ENCODE data around the gene ZFAND3. TPM values are rescaled to one million over a fixed set of nuclear protein-coding genes. Genes with fewer than 3 reads are reported as not detected.

The ZFAND3 gene
- total RNA-seq, 1 donor from 2014 or later, result 31.2 TPM

- Histone ChIP-seq H3K27ac (no peak overlapping the region), H3K4me3 (no peak overlapping the region), H3K9me3 (no peaks in the 10 kb centered on the region), H3K27me3 (no peaks in the 10 kb centered on the region), H3K4me1 (peaks cover 23% of the 10 kb centered on the region), H3K36me3 (no peaks in the 10 kb centered on the region)
- TF ChIP-seq CTCF (IDR thresholded peaks at IDR 0.05), result no peak
- no peak for TF ChIP-seq POLR2A (IDR thresholded peaks at IDR 0.05)
- no peak for TF ChIP-seq POLR2AphosphoS5 (IDR thresholded peaks at IDR 0.05; ENCODE audit: insufficient read depth in 1 of 2, low read depth in 1 of 2)
- intact Hi-C loops (cut with DNase I), result no loop called here
- no peak for DNase-seq (ENCODE audit: extremely low spot score in 2 of 2)
Measured at GRCh38 chr6:37936906-37937305, 117.4 kb downstream of the ZFAND3 start.

GRCh38 chr6:37938909-37939308 lies 119.4 kb downstream of the ZFAND3 start:
- peaks cover 30% of the 10 kb centered on the region for H3K4me1 ChIP-seq
- TF ChIP-seq POLR2AphosphoS5 (IDR thresholded peaks at IDR 0.05; ENCODE audit: insufficient read depth in 1 of 2, low read depth in 1 of 2), result no peak
- TF ChIP-seq POLR2A (IDR thresholded peaks at IDR 0.05), result no peak
- no peak for TF ChIP-seq CTCF (IDR thresholded peaks at IDR 0.05)

GRCh38 chr6:37940074-37940847 lies 120.7 kb downstream of the ZFAND3 start:
- intact Hi-C loops (cut with DNase I), result no loop called here
- no peak for DNase-seq (ENCODE audit: extremely low spot score in 2 of 2)

More at GRCh38 chr6:37938909-37939308, 119.4 kb downstream of the ZFAND3 start:
- H3K4me3 ChIP-seq, result no peak overlapping the region
- no peaks in the 10 kb centered on the region for H3K36me3 ChIP-seq
- H3K27me3 ChIP-seq, result no peaks in the 10 kb centered on the region
- DNase-seq (ENCODE audit: extremely low spot score in 2 of 2), result no peak
- no peak overlapping the region for H3K27ac ChIP-seq
- intact Hi-C loops (cut with DNase I), result no loop called here
- no peaks in the 10 kb centered on the region for H3K9me3 ChIP-seq

GRCh38 chr6:37941871-37942270 lies 122.3 kb downstream of the ZFAND3 start:
- Histone ChIP-seq H3K4me3 (no peak overlapping the region), H3K27ac (no peak overlapping the region), H3K36me3 (no peaks in the 10 kb centered on the region), H3K27me3 (no peaks in the 10 kb centered on the region), H3K4me1 (peaks cover 30% of the 10 kb centered on the region), H3K9me3 (no peaks in the 10 kb centered on the region)
- no peak for TF ChIP-seq CTCF (IDR thresholded peaks at IDR 0.05)
- no peak for TF ChIP-seq POLR2AphosphoS5 (IDR thresholded peaks at IDR 0.05; ENCODE audit: insufficient read depth in 1 of 2, low read depth in 1 of 2)
- TF ChIP-seq POLR2A (IDR thresholded peaks at IDR 0.05), result no peak
- no peak for DNase-seq (ENCODE audit: extremely low spot score in 2 of 2)
- intact Hi-C loops (cut with DNase I), result no loop called here

More at GRCh38 chr6:37940074-37940847, 120.7 kb downstream of the ZFAND3 start:
- Histone ChIP-seq H3K27ac (no peak overlapping the region), H3K9me3 (no peaks in the 10 kb centered on the region), H3K4me1 (peaks cover 30% of the 10 kb centered on the region), H3K36me3 (no peaks in the 10 kb centered on the region), H3K27me3 (no peaks in the 10 kb centered on the region), H3K4me3 (no peak overlapping the region)
- no peak for TF ChIP-seq POLR2AphosphoS5 (IDR thresholded peaks at IDR 0.05; ENCODE audit: insufficient read depth in 1 of 2, low read depth in 1 of 2)
- no peak for TF ChIP-seq POLR2A (IDR thresholded peaks at IDR 0.05)
- no peak for TF ChIP-seq CTCF (IDR thresholded peaks at IDR 0.05)
